Tibial artery (tissue), 4 donors: ENCODE data around the gene DACH2.

Source experiments
- DNase-seq, 2 donors: peaks; one replicate each; pipeline ENCODE4 v3.0.0-alpha.2; 2019
- H3K27ac ChIP-seq, 2 donors: fragments of 200-600 bp; sonication (generic) in 1 of 2; 1 replicate in 1 of 2; 2 replicates in 1 of 2; pipeline ENCODE4 v1.5.1; 2018 to 2019; ENCODE audit warnings: mild to moderate bottlenecking in 1 of 2
- H3K27me3 ChIP-seq, 2 donors: fragments of 200-600 bp; sonication (generic) in 1 of 2; one replicate each; pipeline versions ENCODE4 v1.5.1 to v1.6.0; 2016 to 2019
- H3K36me3 ChIP-seq, 3 donors: fragments of 200-600 bp; sonication (generic) in 2 of 3; one replicate each; pipeline ENCODE4 v1.5.1; 2016 to 2019; ENCODE audit warnings: mild to moderate bottlenecking in 2 of 3
- H3K4me1 ChIP-seq, 4 donors: fragments of 200-600 bp; sonication (generic) in 2 of 4; 1 replicate in 3 of 4; 2 replicates in 1 of 4; pipeline ENCODE4 v1.5.1; 2016 to 2019
- H3K4me3 ChIP-seq, 2 donors: fragments of 200-600 bp; sonication (generic) in 1 of 2; 1 replicate in 1 of 2; 2 replicates in 1 of 2; pipeline ENCODE4 v1.5.1; 2018 to 2019; ENCODE audit warnings: mild to moderate bottlenecking in 2 of 2
- H3K9me3 ChIP-seq, 3 donors: fragments of 200-600 bp; sonication (generic) in 1 of 3; one replicate each; pipeline ENCODE4 v1.5.1; 2016 to 2019
- CTCF ChIP-seq, 2 experiments: fragments of 200-600 bp in 1 of 2; fragments of 450-650 bp in 1 of 2; IDR thresholded peaks; one replicate each; pipeline ENCODE4 v1.5.1; 2017 to 2019; ENCODE audit warnings: antibody characterized with exemption in 2 of 2, mild to moderate bottlenecking in 1 of 2, moderate library complexity in 1 of 2
- intact Hi-C: fragments of 100-400 bp; cut with DNase I; formaldehyde crosslinking; loops from one replicate; pipeline ENCODE4 v1.15.0; 2023; ENCODE audit warnings: low total_unique reads

The DACH2 gene

GRCh38 chrX:86137071-86137470 is 11.2 kb upstream of the DACH2 start:
- H3K36me3 ChIP-seq, result no peaks in the 10 kb centered on the region
- intact Hi-C loops, result no loop called here
- H3K9me3 ChIP-seq, result no peaks in the 10 kb centered on the region
- no peak for DNase-seq
- TF ChIP-seq CTCF (IDR thresholded peaks at IDR 0.05), result no peak
- no peaks in the 10 kb centered on the region for H3K27me3 ChIP-seq
- no peaks in the 10 kb centered on the region for H3K4me1 ChIP-seq
- H3K27ac ChIP-seq, result no peak overlapping the region
- no peak overlapping the region for H3K4me3 ChIP-seq

DNA sequence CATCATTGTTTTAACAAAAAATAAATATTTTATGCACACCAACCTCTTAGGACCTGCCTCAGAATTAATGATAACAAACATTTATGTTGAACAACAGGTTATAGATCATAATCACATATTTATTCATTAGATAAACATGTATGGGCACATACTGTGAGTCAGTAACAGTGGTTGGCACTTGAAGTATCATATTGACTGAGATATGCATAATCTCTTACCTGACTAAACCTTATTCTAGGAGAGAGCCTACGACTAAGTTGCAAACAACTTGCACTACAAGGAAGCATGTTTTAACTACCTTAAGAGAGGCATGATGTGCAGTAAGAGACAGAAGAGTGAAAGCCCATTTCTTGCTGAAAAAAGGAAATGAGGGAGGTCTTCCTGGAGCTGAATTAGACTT is 6.5 kb upstream of the DACH2 start:
- no peak for DNase-seq
- H3K27ac ChIP-seq, result no peak overlapping the region
- H3K27me3 ChIP-seq, result no peaks in the 10 kb centered on the region
- no peaks in the 10 kb centered on the region for H3K4me1 ChIP-seq
- no peak overlapping the region for H3K4me3 ChIP-seq
- no peak for TF ChIP-seq CTCF (IDR thresholded peaks at IDR 0.05)
- H3K36me3 ChIP-seq, result no peaks in the 10 kb centered on the region
- no peaks in the 10 kb centered on the region for H3K9me3 ChIP-seq
- intact Hi-C loops, result no loop called here

DNA sequence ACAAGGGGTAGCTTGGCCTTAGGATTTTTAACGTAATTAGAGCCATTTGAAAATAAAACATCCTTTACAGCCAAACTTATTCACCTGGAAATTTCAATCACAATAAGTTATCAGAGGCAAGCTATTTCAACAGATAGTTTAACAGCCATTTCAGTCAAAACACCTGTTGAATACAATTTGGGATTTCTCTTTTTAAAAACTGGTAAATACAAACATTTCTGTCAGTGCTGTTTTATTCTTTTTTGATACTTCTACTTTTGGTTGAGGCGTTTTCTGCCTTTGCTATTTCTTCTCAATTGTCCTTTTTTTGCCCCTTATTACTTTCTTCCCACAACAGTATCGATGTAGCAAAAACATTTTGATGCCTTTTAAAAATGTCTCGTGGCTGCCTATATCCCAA is 2.1 kb upstream of the DACH2 start:
- Histone ChIP-seq H3K4me3 (no peak overlapping the region), H3K36me3 (no peaks in the 10 kb centered on the region), H3K27me3 (no peaks in the 10 kb centered on the region), H3K9me3 (no peaks in the 10 kb centered on the region), H3K27ac (no peak overlapping the region), H3K4me1 (peaks cover 0 to 12% (median 5%) of the 10 kb centered on the region in 4 donors)
- intact Hi-C loops, result no loop called here
- no peak for DNase-seq
- no peak for TF ChIP-seq CTCF (IDR thresholded peaks at IDR 0.05)

DNA sequence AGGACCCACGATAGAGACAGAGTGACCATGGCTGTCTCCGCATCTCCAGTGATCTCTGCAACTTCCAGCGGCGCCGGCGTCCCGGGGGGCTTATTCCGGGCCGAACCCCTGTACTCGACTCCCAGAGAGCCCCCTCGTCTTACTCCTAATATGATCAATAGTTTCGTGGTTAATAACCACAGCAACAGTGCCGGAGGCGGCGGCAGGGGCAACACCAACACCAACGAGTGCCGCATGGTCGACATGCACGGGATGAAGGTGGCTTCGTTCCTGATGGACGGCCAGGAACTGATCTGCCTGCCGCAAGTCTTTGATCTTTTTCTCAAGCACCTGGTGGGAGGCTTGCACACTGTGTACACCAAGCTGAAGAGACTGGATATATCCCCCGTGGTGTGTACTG is 343 bp downstream of the DACH2 start:
- no peak for DNase-seq
- H3K27ac ChIP-seq, result no peak overlapping the region
- H3K9me3 ChIP-seq, result no peaks in the 10 kb centered on the region
- intact Hi-C loops, result no loop called here
- no peaks in the 10 kb centered on the region for H3K36me3 ChIP-seq
- no peak for TF ChIP-seq CTCF (IDR thresholded peaks at IDR 0.05)
- H3K4me3 ChIP-seq, result peak overlapping the region; percentile 46
- H3K27me3 ChIP-seq, result no peaks in the 10 kb centered on the region
- peaks cover 0 to 12% (median 5%) of the 10 kb centered on the region in 4 donors for H3K4me1 ChIP-seq

DNA sequence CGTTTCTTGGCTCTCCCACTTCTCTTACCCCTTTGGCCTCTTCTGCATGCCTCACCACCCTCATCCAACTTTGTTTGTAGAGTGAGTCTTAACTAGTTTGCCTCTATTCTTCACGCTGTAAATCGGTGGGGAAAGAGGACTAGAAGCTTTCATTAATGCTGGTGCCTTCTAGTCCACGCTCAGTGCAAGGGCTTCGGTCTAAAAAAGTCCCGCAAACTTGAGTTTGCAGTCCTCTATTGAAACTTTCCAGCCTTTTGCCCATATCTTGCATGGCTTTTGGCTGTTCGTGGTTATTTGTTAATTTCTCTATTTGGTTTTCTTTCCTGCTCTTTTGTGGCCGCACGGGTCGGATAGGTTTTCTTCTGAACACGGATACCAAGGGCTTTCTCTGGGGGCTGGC is 868 bp downstream of the DACH2 start:
- no peaks in the 10 kb centered on the region for H3K36me3 ChIP-seq
- H3K9me3 ChIP-seq, result no peaks in the 10 kb centered on the region
- H3K4me1 ChIP-seq, result peaks cover 0 to 12% (median 5%) of the 10 kb centered on the region in 4 donors
- H3K27ac ChIP-seq, result no peak overlapping the region
- no peak for TF ChIP-seq CTCF (IDR thresholded peaks at IDR 0.05)
- DNase-seq, result no peak
- no peaks in the 10 kb centered on the region for H3K27me3 ChIP-seq
- peak overlapping the region; percentile 46 for H3K4me3 ChIP-seq
- intact Hi-C loops, result no loop called here

DNA sequence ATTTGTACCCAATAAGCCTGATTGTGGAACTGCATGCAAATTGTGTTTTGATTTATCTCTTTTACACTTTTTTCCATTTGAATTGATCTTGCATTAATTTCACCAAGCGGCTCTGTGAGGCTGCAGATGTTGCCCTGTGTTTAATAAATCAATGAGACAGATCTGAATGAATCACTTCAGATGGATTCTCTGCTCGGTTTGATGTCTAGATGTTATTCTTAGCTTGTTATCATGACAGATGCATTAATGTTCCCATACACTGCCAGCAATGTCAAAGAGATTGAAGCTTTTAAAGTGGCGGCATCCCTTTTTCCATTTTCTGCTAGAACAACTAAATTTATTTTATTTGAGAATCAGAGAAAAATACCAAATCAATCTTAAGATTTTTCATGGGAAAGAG is 6.3 kb downstream of the DACH2 start:
- no peak for DNase-seq
- no peak overlapping the region for H3K4me3 ChIP-seq
- no peaks in the 10 kb centered on the region for H3K27me3 ChIP-seq
- TF ChIP-seq CTCF (IDR thresholded peaks at IDR 0.05), result no peak
- no peaks in the 10 kb centered on the region for H3K9me3 ChIP-seq
- no peaks in the 10 kb centered on the region for H3K36me3 ChIP-seq
- intact Hi-C loops, result no loop called here
- peaks cover 0 to 2% (median 0%) of the 10 kb centered on the region in 4 donors for H3K4me1 ChIP-seq
- H3K27ac ChIP-seq, result no peak overlapping the region
